ENCODE results near the gene SUFU. TPM values are rescaled to one million over a fixed set of nuclear protein-coding genes. Genes with fewer than 3 reads are reported as not detected.
A peak's percentile ranks its signal among the peaks of the same experiment; 100 is the strongest.

Gene SUFU
- total and polyA plus RNA-seq, 2 donors: 2.6 to 4.3 TPM

- H3K27me3 ChIP-seq (ENCODE audit: control insufficient read depth in 2 of 2, insufficient read depth in 1 of 2, low read length in 1 of 2): no peaks in the 10 kb centered on the region
- no peak overlapping the region for H3K27ac ChIP-seq (ENCODE audit: low read depth in 1 of 2, low read length in 1 of 2)
- no peak for DNase-seq (ENCODE audit: low read depth in 6 of 9, low spot score in 9 of 9)
- H3K4me3 ChIP-seq (ENCODE audit: low read length in 2 of 2): peak overlapping the region; percentile 94 to 99
- peaks cover 1 to 8% of the 10 kb centered on the region in 2 donors for H3K9me3 ChIP-seq (ENCODE audit: control insufficient read depth in 2 of 2, insufficient read depth in 1 of 2, low read length in 1 of 2)
- H3K36me3 ChIP-seq (ENCODE audit: control insufficient read depth in 2 of 2, insufficient read depth in 2 of 2, low read length in 1 of 2): peaks cover 17 to 35% of the 10 kb centered on the region in 2 donors
- peaks cover 10 to 23% of the 10 kb centered on the region in 2 donors for H3K4me1 ChIP-seq (ENCODE audit: control insufficient read depth in 2 of 2, insufficient read depth in 2 of 2, low read length in 2 of 2)
- 19% methylated on average over 5 of the region's 5 CpGs for WGBS
These were observed 1.2 kb downstream of the SUFU start for GRCh38 chr10:102504976-102505300.

GRCh38 chr10:102505462-102506115, 1.8 kb downstream of the SUFU start:
- H3K9me3 ChIP-seq (ENCODE audit: control insufficient read depth in 2 of 2, insufficient read depth in 1 of 2, low read length in 1 of 2): peaks cover 1 to 8% of the 10 kb centered on the region in 2 donors
- WGBS: 96% methylated on average over 10 of the region's 10 CpGs
- H3K4me3 ChIP-seq (ENCODE audit: low read length in 2 of 2): no peak overlapping the region
- DNase-seq (ENCODE audit: low read depth in 6 of 9, low spot score in 9 of 9): no peak
- peaks cover 18 to 35% of the 10 kb centered on the region in 2 donors for H3K36me3 ChIP-seq (ENCODE audit: control insufficient read depth in 2 of 2, insufficient read depth in 2 of 2, low read length in 1 of 2)
- H3K27me3 ChIP-seq (ENCODE audit: control insufficient read depth in 2 of 2, insufficient read depth in 1 of 2, low read length in 1 of 2): no peaks in the 10 kb centered on the region
- H3K27ac ChIP-seq (ENCODE audit: low read depth in 1 of 2, low read length in 1 of 2): no peak overlapping the region
- H3K4me1 ChIP-seq (ENCODE audit: control insufficient read depth in 2 of 2, insufficient read depth in 2 of 2, low read length in 2 of 2): peaks cover 10 to 23% of the 10 kb centered on the region in 2 donors

- Histone ChIP-seq H3K27ac (ENCODE audit: low read depth in 1 of 2, low read length in 1 of 2) (no peak overlapping the region), H3K4me3 (ENCODE audit: low read length in 2 of 2) (no peak overlapping the region), H3K27me3 (ENCODE audit: control insufficient read depth in 2 of 2, insufficient read depth in 1 of 2, low read length in 1 of 2) (no peaks in the 10 kb centered on the region), H3K4me1 (ENCODE audit: control insufficient read depth in 2 of 2, insufficient read depth in 2 of 2, low read length in 2 of 2) (peaks cover 6 to 20% of the 10 kb centered on the region in 2 donors), H3K36me3 (ENCODE audit: control insufficient read depth in 2 of 2, insufficient read depth in 2 of 2, low read length in 1 of 2) (peaks cover 28 to 44% of the 10 kb centered on the region in 2 donors), H3K9me3 (ENCODE audit: control insufficient read depth in 2 of 2, insufficient read depth in 1 of 2, low read length in 1 of 2) (peaks cover 0 to 5% of the 10 kb centered on the region in 2 donors)
- WGBS: 93% methylated on average over 3 of the region's 3 CpGs
- DNase-seq (ENCODE audit: low read depth in 6 of 9, low spot score in 9 of 9): no peak
These were observed 3.7 kb downstream of the SUFU start for GRCh38 chr10:102507521-102507920.

GRCh38 chr10:102508506-102508905, 4.7 kb downstream of the SUFU start:
- 98% methylated on average over 1 of the region's 1 CpG for WGBS
- Histone ChIP-seq H3K27ac (ENCODE audit: low read depth in 1 of 2, low read length in 1 of 2) (no peak overlapping the region), H3K4me1 (ENCODE audit: control insufficient read depth in 2 of 2, insufficient read depth in 2 of 2, low read length in 2 of 2) (peaks cover 6 to 17% of the 10 kb centered on the region in 2 donors), H3K4me3 (ENCODE audit: low read length in 2 of 2) (no peak overlapping the region), H3K9me3 (ENCODE audit: control insufficient read depth in 2 of 2, insufficient read depth in 1 of 2, low read length in 1 of 2) (peaks cover 0 to 5% of the 10 kb centered on the region in 2 donors), H3K36me3 (ENCODE audit: control insufficient read depth in 2 of 2, insufficient read depth in 2 of 2, low read length in 1 of 2) (peaks cover 28 to 54% of the 10 kb centered on the region in 2 donors), H3K27me3 (ENCODE audit: control insufficient read depth in 2 of 2, insufficient read depth in 1 of 2, low read length in 1 of 2) (no peaks in the 10 kb centered on the region)
- no peak for DNase-seq (ENCODE audit: low read depth in 6 of 9, low spot score in 9 of 9)

GRCh38 chr10:102509387-102509786, 5.6 kb downstream of the SUFU start:
- no peak overlapping the region for H3K27ac ChIP-seq (ENCODE audit: low read depth in 1 of 2, low read length in 1 of 2)
- no peak overlapping the region for H3K4me3 ChIP-seq (ENCODE audit: low read length in 2 of 2)
- H3K27me3 ChIP-seq (ENCODE audit: control insufficient read depth in 2 of 2, insufficient read depth in 1 of 2, low read length in 1 of 2): no peaks in the 10 kb centered on the region
- 91% methylated on average over 2 of the region's 2 CpGs for WGBS
- peaks cover 6 to 17% of the 10 kb centered on the region in 2 donors for H3K4me1 ChIP-seq (ENCODE audit: control insufficient read depth in 2 of 2, insufficient read depth in 2 of 2, low read length in 2 of 2)
- no peak for DNase-seq (ENCODE audit: low read depth in 6 of 9, low spot score in 9 of 9)
- H3K36me3 ChIP-seq (ENCODE audit: control insufficient read depth in 2 of 2, insufficient read depth in 2 of 2, low read length in 1 of 2): peaks cover 28 to 59% of the 10 kb centered on the region in 2 donors
- H3K9me3 ChIP-seq (ENCODE audit: control insufficient read depth in 2 of 2, insufficient read depth in 1 of 2, low read length in 1 of 2): peaks cover 0 to 5% of the 10 kb centered on the region in 2 donors

GRCh38 chr10:102511583-102512274, 8.0 kb downstream of the SUFU start:
- Histone ChIP-seq H3K27me3 (ENCODE audit: control insufficient read depth in 2 of 2, insufficient read depth in 1 of 2, low read length in 1 of 2) (no peaks in the 10 kb centered on the region), H3K4me1 (ENCODE audit: control insufficient read depth in 2 of 2, insufficient read depth in 2 of 2, low read length in 2 of 2) (peaks cover 0 to 7% of the 10 kb centered on the region in 2 donors), H3K27ac (ENCODE audit: low read depth in 1 of 2, low read length in 1 of 2) (peak overlapping the region; percentile 42 to 56), H3K4me3 (ENCODE audit: low read length in 2 of 2) (no peak overlapping the region), H3K36me3 (ENCODE audit: control insufficient read depth in 2 of 2, insufficient read depth in 2 of 2, low read length in 1 of 2) (peaks cover 38 to 54% of the 10 kb centered on the region in 2 donors), H3K9me3 (ENCODE audit: control insufficient read depth in 2 of 2, insufficient read depth in 1 of 2, low read length in 1 of 2) (no peaks in the 10 kb centered on the region)
- DNase-seq (ENCODE audit: low read depth in 6 of 9, low spot score in 9 of 9): peak in 3 of 9 donors; percentile 21 to 44 (median 22)
- 54% methylated on average over 6 of the region's 6 CpGs for WGBS

GRCh38 chr10:102514487-102515311, 10.9 kb downstream of the SUFU start:
- 97% methylated on average over 12 of the region's 12 CpGs for WGBS
- no peak for DNase-seq (ENCODE audit: low read depth in 6 of 9, low spot score in 9 of 9)
- no peak overlapping the region for H3K27ac ChIP-seq (ENCODE audit: low read depth in 1 of 2, low read length in 1 of 2)
- peaks cover 37 to 42% of the 10 kb centered on the region in 2 donors for H3K36me3 ChIP-seq (ENCODE audit: control insufficient read depth in 2 of 2, insufficient read depth in 2 of 2, low read length in 1 of 2)
- H3K27me3 ChIP-seq (ENCODE audit: control insufficient read depth in 2 of 2, insufficient read depth in 1 of 2, low read length in 1 of 2): no peaks in the 10 kb centered on the region
- H3K4me3 ChIP-seq (ENCODE audit: low read length in 2 of 2): no peak overlapping the region
- H3K9me3 ChIP-seq (ENCODE audit: control insufficient read depth in 2 of 2, insufficient read depth in 1 of 2, low read length in 1 of 2): no peaks in the 10 kb centered on the region
- peaks cover 0 to 11% of the 10 kb centered on the region in 2 donors for H3K4me1 ChIP-seq (ENCODE audit: control insufficient read depth in 2 of 2, insufficient read depth in 2 of 2, low read length in 2 of 2)

- H3K27me3 ChIP-seq (ENCODE audit: control insufficient read depth in 2 of 2, insufficient read depth in 1 of 2, low read length in 1 of 2): no peaks in the 10 kb centered on the region
- no peak for DNase-seq (ENCODE audit: low read depth in 6 of 9, low spot score in 9 of 9)
- 98% methylated on average over 3 of the region's 3 CpGs for WGBS
- H3K9me3 ChIP-seq (ENCODE audit: control insufficient read depth in 2 of 2, insufficient read depth in 1 of 2, low read length in 1 of 2): no peaks in the 10 kb centered on the region
- no peak overlapping the region for H3K27ac ChIP-seq (ENCODE audit: low read depth in 1 of 2, low read length in 1 of 2)
- peaks cover 0 to 11% of the 10 kb centered on the region in 2 donors for H3K4me1 ChIP-seq (ENCODE audit: control insufficient read depth in 2 of 2, insufficient read depth in 2 of 2, low read length in 2 of 2)
- H3K4me3 ChIP-seq (ENCODE audit: low read length in 2 of 2): no peak overlapping the region
- H3K36me3 ChIP-seq (ENCODE audit: control insufficient read depth in 2 of 2, insufficient read depth in 2 of 2, low read length in 1 of 2): peaks cover 33 to 39% of the 10 kb centered on the region in 2 donors
These were observed 12.0 kb downstream of the SUFU start for GRCh38 chr10:102515724-102516123.

- peaks cover 24 to 31% of the 10 kb centered on the region in 2 donors for H3K36me3 ChIP-seq (ENCODE audit: control insufficient read depth in 2 of 2, insufficient read depth in 2 of 2, low read length in 1 of 2)
- no peaks in the 10 kb centered on the region for H3K27me3 ChIP-seq (ENCODE audit: control insufficient read depth in 2 of 2, insufficient read depth in 1 of 2, low read length in 1 of 2)
- no peak overlapping the region for H3K27ac ChIP-seq (ENCODE audit: low read depth in 1 of 2, low read length in 1 of 2)
- H3K4me1 ChIP-seq (ENCODE audit: control insufficient read depth in 2 of 2, insufficient read depth in 2 of 2, low read length in 2 of 2): peaks cover 0 to 4% of the 10 kb centered on the region in 2 donors
- no peak for DNase-seq (ENCODE audit: low read depth in 6 of 9, low spot score in 9 of 9)
- 96% methylated on average over 3 of the region's 3 CpGs for WGBS
- H3K4me3 ChIP-seq (ENCODE audit: low read length in 2 of 2): no peak overlapping the region
- no peaks in the 10 kb centered on the region for H3K9me3 ChIP-seq (ENCODE audit: control insufficient read depth in 2 of 2, insufficient read depth in 1 of 2, low read length in 1 of 2)
These were observed 13.8 kb downstream of the SUFU start for GRCh38 chr10:102517553-102517952.

Data from thymus (tissue), 11 donors.